ENCODE data around the gene SLC7A6OS.
A peak's percentile ranks its signal among the peaks of the same experiment; 100 is the strongest.

- TF ChIP-seq, protein P1, sequence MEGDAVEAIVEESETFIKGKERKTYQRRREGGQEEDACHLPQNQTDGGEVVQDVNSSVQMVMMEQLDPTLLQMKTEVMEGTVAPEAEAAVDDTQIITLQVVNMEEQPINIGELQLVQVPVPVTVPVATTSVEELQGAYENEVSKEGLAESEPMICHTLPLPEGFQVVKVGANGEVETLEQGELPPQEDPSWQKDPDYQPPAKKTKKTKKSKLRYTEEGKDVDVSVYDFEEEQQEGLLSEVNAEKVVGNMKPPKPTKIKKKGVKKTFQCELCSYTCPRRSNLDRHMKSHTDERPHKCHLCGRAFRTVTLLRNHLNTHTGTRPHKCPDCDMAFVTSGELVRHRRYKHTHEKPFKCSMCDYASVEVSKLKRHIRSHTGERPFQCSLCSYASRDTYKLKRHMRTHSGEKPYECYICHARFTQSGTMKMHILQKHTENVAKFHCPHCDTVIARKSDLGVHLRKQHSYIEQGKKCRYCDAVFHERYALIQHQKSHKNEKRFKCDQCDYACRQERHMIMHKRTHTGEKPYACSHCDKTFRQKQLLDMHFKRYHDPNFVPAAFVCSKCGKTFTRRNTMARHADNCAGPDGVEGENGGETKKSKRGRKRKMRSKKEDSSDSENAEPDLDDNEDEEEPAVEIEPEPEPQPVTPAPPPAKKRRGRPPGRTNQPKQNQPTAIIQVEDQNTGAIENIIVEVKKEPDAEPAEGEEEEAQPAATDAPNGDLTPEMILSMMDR (IDR thresholded peaks at IDR 0.05) = peak; percentile 87
- no peak for TF ChIP-seq ZFX (IDR thresholded peaks at IDR 0.05; ENCODE audit: borderline replicate concordance)
Observed at GRCh38 chr16:68328151-68328859, 17.6 kb upstream of the SLC7A6OS start.

All from 22Rv1 (cell line).